Renal pelvis (tissue), 3 donors: ENCODE measurements around the gene MDM1. TPM values are rescaled to one million over a fixed set of nuclear protein-coding genes. Genes with fewer than 3 reads are reported as not detected.

Experiments used
- polyA plus RNA-seq, 3 donors: library from polyadenylated mRNA; unstranded; fragments of 120-200 nt; gene quantifications; one replicate each; pipeline ENCODE4 v1.2.1, GENCODE V29; 2013; ENCODE audit not compliant: insufficient read length in 3 of 3

MDM1 gene
- polyA plus RNA-seq, 3 donors = 32.5 to 38.4 (median 38.2) TPM

Other genes starting within 250 kb of the MDM1 start
- not detected for gene IFNG, start 172.6 kb downstream of the MDM1 start, polyA plus RNA-seq
- not detected for gene IL26, start 106.6 kb downstream of the MDM1 start, polyA plus RNA-seq
- not detected for gene IL22, start 78.8 kb downstream of the MDM1 start, polyA plus RNA-seq